ENCODE data around the gene LHX2. TPM values are rescaled to one million over a fixed set of nuclear protein-coding genes. Genes with fewer than 3 reads are reported as not detected.

Gene LHX2
- polyA plus RNA-seq, 3 donors: 0.16 to 0.22 (median 0.21) TPM

GRCh38 chr9:123998970-123999621 is 12.5 kb upstream of the LHX2 start:
- DNase-seq: no peak

- DNase-seq: no peak
Measured at GRCh38 chr9:123999661-124000060, 11.9 kb upstream of the LHX2 start.

- no peak for DNase-seq
Measured at GRCh38 chr9:124000161-124000783, 11.3 kb upstream of the LHX2 start.

- no peak for DNase-seq
Measured at GRCh38 chr9:124000784-124001457, 10.6 kb upstream of the LHX2 start.

- no peak for DNase-seq
Measured at GRCh38 chr9:124001458-124001799, 10.1 kb upstream of the LHX2 start.

GRCh38 chr9:124001866-124002525 is 9.6 kb upstream of the LHX2 start:
- no peak for DNase-seq

- DNase-seq: no peak
Measured at GRCh38 chr9:124003636-124004349, 7.8 kb upstream of the LHX2 start.

GRCh38 chr9:124004593-124004992 is 7.0 kb upstream of the LHX2 start:
- DNase-seq: no peak

GRCh38 chr9:124005029-124005771 is 6.4 kb upstream of the LHX2 start:
- no peak for DNase-seq

- DNase-seq: no peak
Measured at GRCh38 chr9:124006448-124007361, 4.9 kb upstream of the LHX2 start.

- no peak for DNase-seq
Measured at GRCh38 chr9:124007565-124008302, 3.8 kb upstream of the LHX2 start.

- DNase-seq: no peak
Measured at GRCh38 chr9:124008303-124008693, 3.3 kb upstream of the LHX2 start.

GRCh38 chr9:124008694-124009530 is 2.7 kb upstream of the LHX2 start:
- no peak for DNase-seq

GRCh38 chr9:124009531-124010217 is 1.9 kb upstream of the LHX2 start:
- no peak for DNase-seq

- no peak for DNase-seq
Measured at GRCh38 chr9:124010303-124010664, 1.3 kb upstream of the LHX2 start.

GRCh38 chr9:124010665-124011321 is 775 bp upstream of the LHX2 start:
- no peak for DNase-seq

Data from renal pelvis (tissue), 4 donors.